Cardiac fibroblast (primary cell): ENCODE data around the gene ZNF516.

ENCODE experiments used
- DNase-seq, 2 donors: peaks; one replicate each; pipeline versions ENCODE4 v3.0.0 to v3.0.0-alpha.2; 2010; ENCODE audit warnings: low read depth in 2 of 2
- H3K4me3 ChIP-seq, 2 donors: replicated peaks in 1 of 2; 1 replicate in 1 of 2; 2 replicates in 1 of 2; pipeline ENCODE4 v1.5.1; 2011; ENCODE audit warnings: low read depth in 2 of 2, low read length in 2 of 2, mild to moderate bottlenecking in 2 of 2, moderate library complexity in 1 of 2
- TF ChIP-seq, protein P1 (sequence below): IDR thresholded peaks from one replicate; pipeline ENCODE4 v1.5.1; 2011; ENCODE audit warnings: low read depth, mild to moderate bottlenecking, low read length, inconsistent platforms

The ZNF516 gene

GRCh38 chr18:76359909-76360308 is 135.1 kb downstream of the ZNF516 start:
- TF ChIP-seq, protein P1, sequence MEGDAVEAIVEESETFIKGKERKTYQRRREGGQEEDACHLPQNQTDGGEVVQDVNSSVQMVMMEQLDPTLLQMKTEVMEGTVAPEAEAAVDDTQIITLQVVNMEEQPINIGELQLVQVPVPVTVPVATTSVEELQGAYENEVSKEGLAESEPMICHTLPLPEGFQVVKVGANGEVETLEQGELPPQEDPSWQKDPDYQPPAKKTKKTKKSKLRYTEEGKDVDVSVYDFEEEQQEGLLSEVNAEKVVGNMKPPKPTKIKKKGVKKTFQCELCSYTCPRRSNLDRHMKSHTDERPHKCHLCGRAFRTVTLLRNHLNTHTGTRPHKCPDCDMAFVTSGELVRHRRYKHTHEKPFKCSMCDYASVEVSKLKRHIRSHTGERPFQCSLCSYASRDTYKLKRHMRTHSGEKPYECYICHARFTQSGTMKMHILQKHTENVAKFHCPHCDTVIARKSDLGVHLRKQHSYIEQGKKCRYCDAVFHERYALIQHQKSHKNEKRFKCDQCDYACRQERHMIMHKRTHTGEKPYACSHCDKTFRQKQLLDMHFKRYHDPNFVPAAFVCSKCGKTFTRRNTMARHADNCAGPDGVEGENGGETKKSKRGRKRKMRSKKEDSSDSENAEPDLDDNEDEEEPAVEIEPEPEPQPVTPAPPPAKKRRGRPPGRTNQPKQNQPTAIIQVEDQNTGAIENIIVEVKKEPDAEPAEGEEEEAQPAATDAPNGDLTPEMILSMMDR: no peak
- no peak overlapping the region for H3K4me3 ChIP-seq
- no peak for DNase-seq

DNA sequence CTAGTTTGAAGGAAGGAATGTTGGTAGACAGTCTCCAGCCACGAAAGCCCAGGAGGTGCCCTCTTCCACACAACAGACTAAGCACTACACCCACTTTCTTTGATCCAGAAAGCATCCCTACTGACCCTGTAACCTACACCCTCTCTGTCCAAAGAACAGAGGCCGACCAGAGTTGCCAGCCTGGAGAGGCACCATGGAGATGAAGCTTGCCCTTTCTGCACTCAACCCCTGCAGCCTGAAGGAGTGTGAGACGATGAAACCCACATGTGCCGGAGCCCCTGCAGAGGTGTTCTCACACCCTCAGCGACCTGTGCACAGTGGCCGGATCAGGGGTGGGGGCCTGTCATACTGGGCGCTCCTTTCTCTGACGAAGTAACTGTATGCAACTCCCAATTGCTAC is 136.3 kb downstream of the ZNF516 start:
- no peak overlapping the region for H3K4me3 ChIP-seq
- TF ChIP-seq, protein P1: no peak
- DNase-seq: no peak

GRCh38 chr18:76357585-76358260 is 137.3 kb downstream of the ZNF516 start:
- TF ChIP-seq, protein P1: no peak
- no peak for DNase-seq
- no peak overlapping the region for H3K4me3 ChIP-seq

DNA sequence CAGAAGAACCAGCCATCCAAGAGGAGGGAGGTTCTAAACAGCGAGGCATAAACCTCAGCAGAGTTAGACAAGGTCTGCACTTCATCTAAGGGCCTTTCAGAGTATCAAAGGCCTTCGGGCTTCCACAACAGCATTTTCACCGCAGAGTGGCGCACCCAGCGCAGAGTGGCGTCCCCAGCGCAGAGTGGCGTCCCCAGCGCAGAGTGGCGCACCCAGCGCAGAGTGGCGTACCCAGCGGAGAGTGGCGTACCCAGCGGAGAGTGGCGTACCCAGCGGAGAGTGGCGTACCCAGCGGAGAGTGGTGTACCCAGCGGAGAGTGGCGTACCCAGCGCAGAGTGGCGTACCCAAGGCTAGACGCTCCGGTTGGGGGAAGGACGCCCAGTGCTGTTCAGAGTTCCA is 137.9 kb downstream of the ZNF516 start:
- DNase-seq: no peak
- TF ChIP-seq, protein P1: no peak

DNA sequence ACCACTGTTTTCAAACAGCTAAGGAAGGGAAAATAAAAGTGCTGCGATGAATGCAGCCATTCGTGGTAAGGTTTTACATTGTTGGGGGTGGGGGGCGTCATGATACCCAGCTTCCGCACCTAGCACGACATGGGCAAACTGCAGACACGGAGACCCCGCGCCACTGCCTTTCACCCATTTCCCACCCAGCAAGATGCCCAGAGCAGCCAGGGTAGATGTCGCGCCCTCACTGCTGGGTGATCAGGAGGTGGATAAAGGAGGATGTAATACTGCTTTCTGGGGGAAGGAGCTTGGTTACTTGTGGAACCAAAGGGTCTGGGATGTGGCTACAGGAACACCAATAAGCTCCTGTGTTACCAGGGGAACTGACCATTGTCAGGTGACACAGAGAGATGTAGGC is 138.4 kb downstream of the ZNF516 start:
- no peak overlapping the region for H3K4me3 ChIP-seq
- TF ChIP-seq, protein P1: no peak
- no peak for DNase-seq

More for the DNA sequence above, 137.9 kb downstream of the ZNF516 start:
- H3K4me3 ChIP-seq: no peak overlapping the region

DNA sequence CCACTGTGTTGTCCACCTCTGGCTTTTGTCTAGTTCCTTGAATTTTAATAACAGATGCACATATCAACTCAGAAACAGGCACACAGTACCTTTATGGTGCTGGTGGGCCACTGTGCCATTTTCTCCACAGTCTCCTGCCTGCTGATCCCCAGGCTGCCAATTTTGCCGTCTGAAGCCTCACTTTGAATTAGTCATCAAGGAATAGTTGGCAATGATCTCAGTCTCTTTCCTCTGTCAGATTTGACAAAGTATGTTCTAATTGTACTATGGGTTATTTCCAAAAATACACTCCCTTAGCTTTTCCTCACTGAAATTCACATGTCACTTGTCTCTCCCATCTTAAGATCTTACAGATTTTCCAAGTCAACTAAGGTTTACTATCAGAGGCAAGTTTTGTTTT is 140.7 kb downstream of the ZNF516 start:
- TF ChIP-seq, protein P1: no peak
- no peak overlapping the region for H3K4me3 ChIP-seq
- peak; percentile 55 to 68 for DNase-seq

- TF ChIP-seq, protein P1: no peak
- no peak for DNase-seq
- H3K4me3 ChIP-seq: no peak overlapping the region
Measured at GRCh38 chr18:76353500-76353899, 141.5 kb downstream of the ZNF516 start.
